K562 (cell line): Measurements from ENCODE around the gene ITPR1. TPM values are rescaled to one million over a fixed set of nuclear protein-coding genes. Genes with fewer than 3 reads are reported as not detected.

ENCODE experiments used
- ATAC-seq: fragments of 200-7000 bp; cut with Tn5 transposase; 3 replicates; pipeline ENCODE4 v1.9.1; 2020; ENCODE audit warnings: moderate library complexity
- BruUV-seq: library from RNA; stranded (reverse); fragments of 400-500 nt; replicated peaks from 2 replicates; lab custom pipeline; 2021; lab: Mats Ljungman, UMichigan
- CTCF ChIA-PET: fragments of 300-600 bp; formaldehyde crosslinking; extraction: SDS; loops from one replicate; lab custom pipeline; 2021; ENCODE audit warnings: low intra/inter-chr PET ratio; lab: Yijun Ruan, JAX
- POLR2A ChIA-PET: fragments of 300-600, 350-650 bp; sonication (Branson Sonifier 250); formaldehyde crosslinking; extraction: SDS; loops from one replicate; lab custom pipeline; 2021; ENCODE audit warnings: antibody characterized with exemption, inconsistent platforms; lab: Yijun Ruan, JAX
- DNase-seq, 4 experiments: peaks; one replicate each; pipeline versions ENCODE4 v3.0.0 to v3.0.0-alpha.2; 2011 to 2018; ENCODE audit warnings: low spot score in 3 of 4, mixed read lengths in 3 of 4; ENCODE audit errors: extremely low read depth in 1 of 4
- FAIRE-seq: peaks from 2 replicates; lab custom pipeline; 2011; peaks lifted over from hg19 to GRCh38; lab: Jason Lieb, UNC
- H2AFZ ChIP-seq: 2 replicates; pipeline ENCODE4 v1.6.0; 2011; ENCODE audit warnings: low read depth, low read length, control low read depth, inconsistent platforms
- H3K27ac ChIP-seq: fragments of 200-600 bp; 3 replicates; pipeline ENCODE4 v1.8.0; 2011; ENCODE audit warnings: low read depth, mild to moderate bottlenecking, control low read depth, inconsistent platforms, low read length, moderate library complexity, mixed read lengths; ENCODE audit errors: extremely low read depth
- H3K27me3 ChIP-seq, 2 experiments: fragments of 300-600 bp in 1 of 2; 2 replicates in 1 of 2; 3 replicates in 1 of 2; pipeline versions ENCODE4 v1.6.0 to v1.8.0; 2011; ENCODE audit warnings: inconsistent platforms in 2 of 2, low read length in 2 of 2, mild to moderate bottlenecking in 1 of 2, mixed read lengths in 1 of 2, moderate library complexity in 1 of 2; ENCODE audit not compliant: control insufficient read depth in 2 of 2, insufficient read depth in 2 of 2
- H3K36me3 ChIP-seq: fragments of 300-600 bp; 3 replicates; pipeline ENCODE4 v1.8.0; 2011; ENCODE audit warnings: mild to moderate bottlenecking, low read length, inconsistent platforms; ENCODE audit not compliant: control insufficient read depth, insufficient read depth
- H3K4me1 ChIP-seq, 2 experiments: fragments of 200-600 bp in 1 of 2; replicated peaks in 1 of 2; 2 replicates in 1 of 2; 3 replicates in 1 of 2; pipeline versions ENCODE4 v1.5.1 to v1.8.0; 2011; ENCODE audit warnings: inconsistent platforms in 2 of 2, low read length in 2 of 2, mild to moderate bottlenecking in 1 of 2, mixed read lengths in 1 of 2, moderate library complexity in 1 of 2; ENCODE audit not compliant: control insufficient read depth in 2 of 2, insufficient read depth in 2 of 2
- H3K4me2 ChIP-seq: 2 replicates; pipeline ENCODE4 v1.6.1; 2011; ENCODE audit warnings: low read length, control low read depth, inconsistent platforms, mixed read lengths; ENCODE audit not compliant: insufficient read depth
- H3K4me3 ChIP-seq: fragments of 200-600 bp; sonication (generic), shearing (Covaris generic); 2 replicates; pipeline ENCODE4 v1.5.1; 2016; ENCODE audit warnings: control low read depth, inconsistent platforms
- H3K79me2 ChIP-seq: fragments of 200-600 bp; 3 replicates; pipeline ENCODE4 v1.8.0; 2011; ENCODE audit warnings: low read length, inconsistent platforms; ENCODE audit not compliant: control insufficient read depth, insufficient read depth
- H3K9ac ChIP-seq, 2 experiments: 2 replicates each; pipeline versions ENCODE4 v1.6.0 to v1.6.1; 2011; ENCODE audit warnings: low read depth in 2 of 2, low read length in 2 of 2, control low read depth in 1 of 2, inconsistent platforms in 1 of 2, mild to moderate bottlenecking in 1 of 2, mixed read lengths in 1 of 2; ENCODE audit not compliant: insufficient read depth in 1 of 2
- H3K9me1 ChIP-seq: one replicate; pipeline ENCODE4 v1.6.0; 2011; ENCODE audit warnings: inconsistent platforms, mild to moderate bottlenecking, low read length, moderate library complexity; ENCODE audit not compliant: control insufficient read depth, insufficient read depth
- H3K9me3 ChIP-seq: replicated peaks from 2 replicates; pipeline ENCODE4 v1.5.1; 2011; ENCODE audit warnings: low read depth, low read length, inconsistent platforms; ENCODE audit not compliant: control insufficient read depth, insufficient read depth
- H4K20me1 ChIP-seq: replicated peaks from 2 replicates; pipeline ENCODE4 v1.6.1; 2011; ENCODE audit warnings: low read length, inconsistent platforms, mixed read lengths; ENCODE audit not compliant: control insufficient read depth, insufficient read depth
- ATF7 ChIP-seq: fragments of 450-650 bp; IDR thresholded peaks from 2 replicates; pipeline ENCODE4 v1.7.1; 2014; ENCODE audit warnings: mild to moderate bottlenecking, moderate library complexity
- CCNT2 ChIP-seq: IDR thresholded peaks from 2 replicates; pipeline ENCODE4 v1.6.1; 2011; ENCODE audit warnings: borderline replicate concordance, low read depth, mild to moderate bottlenecking, moderate library complexity, mixed read lengths, low read length; ENCODE audit not compliant: insufficient read length; ENCODE audit errors: extremely low read depth
- EGR1 ChIP-seq: fragments of 450-650 bp; conservative IDR thresholded peaks from 2 replicates; pipeline ENCODE4 v1.6.1; 2017; ENCODE audit warnings: mild to moderate bottlenecking
- EHMT2 ChIP-seq: fragments of 450-650 bp; IDR thresholded peaks from 2 replicates; pipeline ENCODE4 v1.6.1; 2018; ENCODE audit warnings: antibody characterized with exemption
- ELF2 ChIP-seq: fragments of 250-450 bp; sonication (Bioruptor Pico); IDR thresholded peaks from 2 replicates; pipeline ENCODE4 v1.5.0; 2021; ENCODE audit warnings: mild to moderate bottlenecking
- ELF4 ChIP-seq: fragments of 450-650 bp; formaldehyde crosslinking; IDR thresholded peaks from 2 replicates; pipeline ENCODE4 v1.4.0; 2022; ENCODE audit warnings: missing genetic modification characterization
- GATAD2B ChIP-seq: fragments of 450-650 bp; IDR thresholded peaks from 2 replicates; pipeline ENCODE4 v1.6.1; 2017; ENCODE audit warnings: mild to moderate bottlenecking, borderline replicate concordance
- KLF6 ChIP-seq: fragments of 250-450 bp; sonication (Bioruptor Pico); IDR thresholded peaks from 2 replicates; pipeline ENCODE4 v1.4.0; 2020; ENCODE audit warnings: mild to moderate bottlenecking, moderate library complexity, borderline replicate concordance
- NCOA1 ChIP-seq: fragments of 450-650 bp; IDR thresholded peaks from 2 replicates; pipeline ENCODE4 v1.6.1; 2016; ENCODE audit warnings: low read depth
- NCOA4 ChIP-seq: fragments of 450-650 bp; IDR thresholded peaks from 2 replicates; pipeline ENCODE4 v1.6.1; 2018; ENCODE audit warnings: mild to moderate bottlenecking; ENCODE audit not compliant: partially characterized antibody
- NELFE ChIP-seq: IDR thresholded peaks from 2 replicates; pipeline ENCODE4 v1.6.1; 2011; ENCODE audit warnings: mild to moderate bottlenecking; ENCODE audit not compliant: insufficient read depth, insufficient read length
- ZNF175 ChIP-seq: fragments of 200-800 bp; sonication (Bioruptor generic); IDR thresholded peaks from 2 replicates; pipeline ENCODE4 v1.6.1; 2016; ENCODE audit warnings: low read depth, mild to moderate bottlenecking, missing genetic modification characterization, missing compliant biosample characterization
- ZNF696 ChIP-seq: fragments of 250-450 bp; sonication (Bioruptor Pico); conservative IDR thresholded peaks from 2 replicates; pipeline ENCODE4 v1.4.0; 2020; ENCODE audit warnings: mild to moderate bottlenecking, moderate library complexity
- ZNF79 ChIP-seq: fragments of 250-450 bp; sonication (Bioruptor Pico); IDR thresholded peaks from 2 replicates; pipeline ENCODE4 v1.4.0; 2020; ENCODE audit warnings: low read depth, mild to moderate bottlenecking, moderate library complexity
- WGBS: fragments of 100-300 bp; shearing (Covaris generic); methylation state at CpG from one replicate; pipeline ENCODE4 v1.1.6; 2016; ENCODE audit warnings: low coverage, mixed read lengths; ENCODE audit not compliant: insufficient coverage; ENCODE audit errors: missing lambda C conversion rate; 5-methylcytosine and 5-hydroxymethylcytosine counted together
- in situ Hi-C: fragments of 300-500 bp; cut with MboI; formaldehyde crosslinking; loops from 4 replicates; pipeline ENCODE4 v1.15.0; 2018; ENCODE audit warnings: inconsistent platforms, mixed read lengths
- intact Hi-C: fragments of 100-400 bp; cut with micrococcal nuclease; formaldehyde crosslinking; loops from 2 replicates; pipeline ENCODE4 v1.14.2; 2022
- polyA plus RNA-seq, 8 experiments: library from polyadenylated mRNA; depleted of rRNA in 4 of 8; stranded (reverse) in 5 of 8; unstranded in 3 of 8; fragments of >200 nt; fragmentation: Nextera tagmentation in 2 of 8; fragmentation: Illumina TruSeq in 1 of 8; extraction: Ambion mirVana in 2 of 8; extraction: Trizol in 1 of 8; gene quantifications; 2 replicates each; pipeline versions ENCODE4 v1.2.1 to v1.2.3, GENCODE V29; 2011 to 2014; ENCODE audit warnings: inconsistent platforms in 1 of 8, missing spikeins in 1 of 8
- total RNA-seq, 7 experiments: library from RNA; depleted of rRNA in 6 of 7; stranded (reverse); fragments of >200 nt in 6 of 7; fragmentation: Illumina TruSeq in 2 of 7; extraction: Trizol in 2 of 7; gene quantifications; 2 replicates each; pipeline versions ENCODE4 v1.2.1 to v1.2.3, GENCODE V29; 2011 to 2021; ENCODE audit warnings: low replicate concordance in 1 of 7
- TF ChIP-seq, protein P1 (sequence below), 2 experiments: fragments of 450-650 bp in 1 of 2; sonication (generic) in 1 of 2; formaldehyde crosslinking; conservative IDR thresholded peaks; 2 replicates each; pipeline versions ENCODE4 v1.4.0 to v1.8.1; 2020 to 2022; ENCODE audit warnings: mild to moderate bottlenecking in 1 of 2, missing genetic modification reagents in 1 of 2
- TF ChIP-seq, protein P2 (sequence below): sonication (generic); formaldehyde crosslinking; IDR thresholded peaks from 2 replicates; pipeline ENCODE4 v1.8.0; 2022; ENCODE audit warnings: mild to moderate bottlenecking, missing genetic modification reagents

The ITPR1 gene
- total and polyA plus RNA-seq, 9 of the 15 experiments (the other 6 are each of a cell fraction or from before 2014, with no cell fraction given), result 22.4 to 40.0 (median 27.4) TPM

DNA sequence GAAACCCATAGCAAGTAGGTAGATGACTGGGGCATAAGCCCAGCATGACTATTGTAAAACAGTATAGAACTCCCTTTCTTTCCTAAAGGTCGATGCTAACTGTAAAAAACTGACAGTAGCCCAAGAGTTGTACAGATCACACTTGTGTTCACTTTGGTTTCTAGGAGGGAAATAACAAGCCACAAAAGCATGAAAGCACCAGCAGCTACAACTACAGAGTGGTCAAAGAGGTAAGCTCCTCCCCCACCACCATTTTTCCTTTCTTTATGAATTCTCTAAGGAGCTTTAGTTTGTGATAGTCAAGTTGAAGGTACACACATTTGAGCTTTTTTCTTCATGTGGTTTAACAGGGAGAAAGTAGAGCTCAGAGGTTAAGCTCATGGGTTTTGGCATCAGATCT is 191.0 kb downstream of the ITPR1 start:
- FAIRE-seq (no peak), ATAC-seq (no peak), DNase-seq (no peak)
- Histone ChIP-seq H3K4me1 (0 out of 5 replicates have a peak, but pooled peaks cover 0 to 4% of the 10 kb centered on the region in 2 experiments), H3K27me3 (no peaks in the 10 kb centered on the region; a peak in 1 of 5 replicates), H3K4me2 (no peak overlapping the region), H3K36me3 (peaks cover 14% of the 10 kb centered on the region; the same call in 1 of the 3 replicates), H3K4me3 (no peak overlapping the region), H3K27ac (no peak overlapping the region), H3K9me1 (no peaks in the 10 kb centered on the region), H2AFZ (no peak overlapping the region), H4K20me1 (no peaks in the 10 kb centered on the region), H3K79me2 (no peaks in the 10 kb centered on the region), H3K9me3 (no peaks in the 10 kb centered on the region), H3K9ac (no peak overlapping the region)
- no TSS peak for BruUV-seq
- in situ Hi-C loops, result no loop called here
- TF ChIP-seq ELF4, result no peak
- TF ChIP-seq, protein P1, sequence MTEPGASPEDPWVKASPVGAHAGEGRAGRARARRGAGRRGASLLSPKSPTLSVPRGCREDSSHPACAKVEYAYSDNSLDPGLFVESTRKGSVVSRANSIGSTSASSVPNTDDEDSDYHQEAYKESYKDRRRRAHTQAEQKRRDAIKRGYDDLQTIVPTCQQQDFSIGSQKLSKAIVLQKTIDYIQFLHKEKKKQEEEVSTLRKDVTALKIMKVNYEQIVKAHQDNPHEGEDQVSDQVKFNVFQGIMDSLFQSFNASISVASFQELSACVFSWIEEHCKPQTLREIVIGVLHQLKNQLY (CRISPR knock-in tag; conservative IDR thresholded peaks at IDR 0.05), result no peak
- TF ChIP-seq ZNF696 (CRISPR knock-in tag), result no peak
- no peak for TF ChIP-seq EHMT2
- no peak for TF ChIP-seq EGR1
- intact Hi-C loops, result no loop called here
- WGBS, result 14% methylated on average over 1 of the region's 1 CpG
- ChIA-PET CTCF (no interaction called here), POLR2A (interaction anchor here (0.7 to 1.7 kb wide), 2 partner anchors 10 to 373 kb away, joined by 3 to 4 read pairs; no protein-coding TSS in a partner anchor)

DNA sequence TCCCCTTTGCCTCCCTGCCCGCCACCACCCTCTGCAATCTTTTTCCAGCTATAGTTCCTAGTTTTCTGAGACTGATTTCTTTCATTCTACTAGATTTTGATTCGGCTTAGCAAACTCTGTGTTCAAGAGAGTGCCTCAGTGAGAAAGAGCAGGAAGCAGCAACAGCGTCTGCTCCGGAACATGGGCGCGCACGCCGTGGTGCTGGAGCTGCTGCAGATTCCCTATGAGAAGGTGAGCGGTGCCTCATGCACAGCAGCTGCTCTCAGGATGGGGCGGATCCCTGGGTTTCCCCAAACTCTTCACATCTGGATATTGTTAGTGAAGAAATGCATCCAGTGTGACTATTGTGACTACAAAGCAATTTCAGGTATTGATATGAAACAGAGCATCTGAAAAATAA is 191.8 kb downstream of the ITPR1 start:
- Histone ChIP-seq H3K4me2 (no peak overlapping the region), H3K36me3 (peaks cover 14% of the 10 kb centered on the region; the same call in 1 of the 3 replicates), H3K79me2 (no peaks in the 10 kb centered on the region), H3K4me1 (0 out of 5 replicates have a peak, but pooled peaks cover 0 to 4% of the 10 kb centered on the region in 2 experiments), H3K27ac (no peak overlapping the region), H2AFZ (no peak overlapping the region), H3K27me3 (no peaks in the 10 kb centered on the region; a peak in 1 of 5 replicates), H4K20me1 (no peaks in the 10 kb centered on the region), H3K9ac (no peak overlapping the region), H3K4me3 (no peak overlapping the region), H3K9me1 (no peaks in the 10 kb centered on the region), H3K9me3 (no peaks in the 10 kb centered on the region)
- DNase-seq, result no peak
- BruUV-seq, result no TSS peak
- intact Hi-C loops, result no loop called here
- WGBS, result 85% methylated on average over 10 of the region's 10 CpGs
- no peak for ATAC-seq
- ChIA-PET CTCF (no interaction called here), POLR2A (interaction anchor here (1.4 kb wide), 1 partner anchor 9 kb away, joined by 3 read pairs; no protein-coding TSS in a partner anchor)
- no peak for FAIRE-seq
- in situ Hi-C loops, result no loop called here
- no peak for TF ChIP-seq EGR1
- TF ChIP-seq NCOA4, result no peak
- no peak for TF ChIP-seq KLF6 (CRISPR knock-in tag)
- no peak for TF ChIP-seq NELFE
- TF ChIP-seq ELF2 (CRISPR knock-in tag), result no peak
- TF ChIP-seq CCNT2, result no peak
- no peak for TF ChIP-seq NCOA1
- TF ChIP-seq ATF7, result no peak
- TF ChIP-seq GATAD2B, result no peak
- TF ChIP-seq, protein P2, sequence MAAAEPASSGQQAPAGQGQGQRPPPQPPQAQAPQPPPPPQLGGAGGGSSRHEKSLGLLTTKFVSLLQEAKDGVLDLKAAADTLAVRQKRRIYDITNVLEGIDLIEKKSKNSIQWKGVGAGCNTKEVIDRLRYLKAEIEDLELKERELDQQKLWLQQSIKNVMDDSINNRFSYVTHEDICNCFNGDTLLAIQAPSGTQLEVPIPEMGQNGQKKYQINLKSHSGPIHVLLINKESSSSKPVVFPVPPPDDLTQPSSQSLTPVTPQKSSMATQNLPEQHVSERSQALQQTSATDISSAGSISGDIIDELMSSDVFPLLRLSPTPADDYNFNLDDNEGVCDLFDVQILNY (CRISPR knock-in tag), result no peak
- no peak for TF ChIP-seq ZNF79 (CRISPR knock-in tag)
- TF ChIP-seq ZNF175, result no peak
